Mesothelial cell of epicardium (in vitro differentiated cells): ENCODE measurements around the gene JAG1. TPM values are rescaled to one million over a fixed set of nuclear protein-coding genes. Genes with fewer than 3 reads are reported as not detected.

Experiments used
- DNase-seq, 2 experiments: peaks; one replicate each; pipeline ENCODE4 v3.0.0; 2021; ENCODE audit warnings: low spot score in 2 of 2; ENCODE audit not compliant: unreplicated experiment in 2 of 2
- H3K27ac Mint-ChIP-seq: 2 replicates; pipeline ENCODE4 v1.8.0; 2021; ENCODE audit warnings: mixed read lengths
- H3K27me3 Mint-ChIP-seq: 2 replicates; pipeline ENCODE4 v1.8.0; 2021; ENCODE audit warnings: low read depth, mixed read lengths
- H3K36me3 Mint-ChIP-seq: 2 replicates; pipeline ENCODE4 v1.8.0; 2021; ENCODE audit warnings: mixed read lengths
- H3K4me1 Mint-ChIP-seq: 2 replicates; pipeline ENCODE4 v1.8.0; 2021; ENCODE audit warnings: mixed read lengths
- H3K4me3 Mint-ChIP-seq: 2 replicates; pipeline ENCODE4 v1.8.0; 2021; ENCODE audit warnings: mild to moderate bottlenecking, moderate library complexity, mixed read lengths
- H3K9me3 Mint-ChIP-seq: 2 replicates; pipeline ENCODE4 v1.8.0; 2021; ENCODE audit warnings: mixed read lengths
- CTCF ChIP-seq: fragments of 200-600 bp; sonication (generic); IDR thresholded peaks from one replicate; pipeline ENCODE4 v1.5.0; 2021; ENCODE audit warnings: antibody characterized with exemption; ENCODE audit not compliant: unreplicated experiment
- total RNA-seq: library from RNA; stranded (reverse); gene quantifications from 3 replicates; pipeline ENCODE4 v1.2.1, GENCODE V29; 2021

The JAG1 gene
- total RNA-seq, 1 donor from 2014 or later = 70.9 TPM

- Mint-ChIP-seq H3K27me3 (no peaks in the 10 kb centered on the region), H3K4me3 (no peak overlapping the region), H3K9me3 (no peaks in the 10 kb centered on the region), H3K36me3 (peaks cover 44% of the 10 kb centered on the region), H3K27ac (peak overlapping the region; percentile 94), H3K4me1 (peaks cover 89% of the 10 kb centered on the region)
- no peak for DNase-seq
- no peak for TF ChIP-seq CTCF
Measured at GRCh38 chr20:10649080-10649796, 24.6 kb downstream of the JAG1 start.

- Mint-ChIP-seq H3K4me1 (peaks cover 84% of the 10 kb centered on the region), H3K36me3 (peaks cover 44% of the 10 kb centered on the region), H3K27me3 (no peaks in the 10 kb centered on the region), H3K4me3 (no peak overlapping the region), H3K9me3 (no peaks in the 10 kb centered on the region), H3K27ac (peak overlapping the region; percentile 94)
- DNase-seq = no peak
- TF ChIP-seq CTCF = no peak
Measured at GRCh38 chr20:10648651-10649050, 25.1 kb downstream of the JAG1 start.

GRCh38 chr20:10647909-10648308, 25.9 kb downstream of the JAG1 start:
- no peaks in the 10 kb centered on the region for H3K9me3 Mint-ChIP-seq
- DNase-seq = no peak
- no peak overlapping the region for H3K4me3 Mint-ChIP-seq
- peaks cover 85% of the 10 kb centered on the region for H3K4me1 Mint-ChIP-seq
- no peak for TF ChIP-seq CTCF
- peak overlapping the region; percentile 94 for H3K27ac Mint-ChIP-seq
- no peaks in the 10 kb centered on the region for H3K27me3 Mint-ChIP-seq
- peaks cover 49% of the 10 kb centered on the region for H3K36me3 Mint-ChIP-seq

GRCh38 chr20:10647471-10647870, 26.3 kb downstream of the JAG1 start:
- no peak for DNase-seq
- Mint-ChIP-seq H3K27me3 (no peaks in the 10 kb centered on the region), H3K36me3 (peaks cover 53% of the 10 kb centered on the region), H3K9me3 (no peaks in the 10 kb centered on the region), H3K4me3 (no peak overlapping the region), H3K4me1 (peaks cover 85% of the 10 kb centered on the region), H3K27ac (peak overlapping the region; percentile 94)
- peak; percentile 50 for TF ChIP-seq CTCF

GRCh38 chr20:10646886-10647420, 26.8 kb downstream of the JAG1 start:
- H3K36me3 Mint-ChIP-seq = peaks cover 57% of the 10 kb centered on the region
- H3K4me1 Mint-ChIP-seq = peaks cover 81% of the 10 kb centered on the region
- no peak for TF ChIP-seq CTCF
- H3K9me3 Mint-ChIP-seq = no peaks in the 10 kb centered on the region
- H3K4me3 Mint-ChIP-seq = no peak overlapping the region
- DNase-seq = no peak
- H3K27me3 Mint-ChIP-seq = no peaks in the 10 kb centered on the region
- H3K27ac Mint-ChIP-seq = peak overlapping the region; percentile 19
